HG03432 (cell line): Measurements from ENCODE around the gene LCN1.
"Not testable (repeated sequence)": the region's sequence is repeated elsewhere in the genome, so short reads cannot be mapped to it uniquely, and the experiment has no call there.

Experiments used
- ATAC-seq: cut with Tn5 transposase; IDR thresholded peaks from one replicate; pipeline ENCODE4 v1.9.1; 2021; ENCODE audit warnings: mild to moderate bottlenecking, moderate library complexity; ENCODE audit not compliant: unreplicated experiment

LCN1 gene

GRCh38 chr9:135545646-135546176 lies 24.5 kb downstream of the LCN1 start, which contains the start of gene OBP2A:
Gene OBP2A (plus strand): TSS chr9:135546126. CDS start chr9:135546181, 55 bp downstream.
- ATAC-seq, result not testable (repeated sequence)

- not testable (repeated sequence) for ATAC-seq
Observed at GRCh38 chr9:135546792-135547617, 25.8 kb downstream of the LCN1 start.

- ATAC-seq, result no peak
Observed at GRCh38 chr9:135547756-135548736, 26.8 kb downstream of the LCN1 start.

GRCh38 chr9:135549478-135550343 lies 28.5 kb downstream of the LCN1 start:
- ATAC-seq, result not testable (repeated sequence)

- ATAC-seq, result no peak
Observed at GRCh38 chr9:135550344-135550918, 29.2 kb downstream of the LCN1 start.

DNA sequence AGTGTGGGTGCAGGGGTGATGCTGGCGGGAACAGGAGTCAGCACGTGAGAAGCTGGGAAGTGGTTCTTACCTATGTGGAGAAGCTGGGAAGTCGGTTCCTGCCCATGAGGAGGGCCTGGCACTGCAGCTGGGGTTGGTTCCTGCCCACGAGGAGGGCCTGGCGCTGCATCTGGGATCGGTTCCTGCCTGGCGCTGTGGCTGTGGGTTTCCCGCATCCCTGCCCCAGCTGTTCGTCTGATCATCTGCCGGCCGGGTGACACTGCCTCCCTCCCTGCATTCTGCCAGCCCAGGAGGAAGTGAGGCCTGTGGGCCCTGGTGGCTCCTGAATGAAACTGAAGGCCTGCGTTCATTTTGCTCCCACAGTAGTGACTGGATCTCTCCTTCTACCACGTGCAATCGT lies 29.8 kb downstream of the LCN1 start:
- no peak for ATAC-seq

- no peak for ATAC-seq
Observed at GRCh38 chr9:135551456-135551855, 30.2 kb downstream of the LCN1 start.

GRCh38 chr9:135552021-135552697 lies 30.9 kb downstream of the LCN1 start:
- no peak for ATAC-seq

DNA sequence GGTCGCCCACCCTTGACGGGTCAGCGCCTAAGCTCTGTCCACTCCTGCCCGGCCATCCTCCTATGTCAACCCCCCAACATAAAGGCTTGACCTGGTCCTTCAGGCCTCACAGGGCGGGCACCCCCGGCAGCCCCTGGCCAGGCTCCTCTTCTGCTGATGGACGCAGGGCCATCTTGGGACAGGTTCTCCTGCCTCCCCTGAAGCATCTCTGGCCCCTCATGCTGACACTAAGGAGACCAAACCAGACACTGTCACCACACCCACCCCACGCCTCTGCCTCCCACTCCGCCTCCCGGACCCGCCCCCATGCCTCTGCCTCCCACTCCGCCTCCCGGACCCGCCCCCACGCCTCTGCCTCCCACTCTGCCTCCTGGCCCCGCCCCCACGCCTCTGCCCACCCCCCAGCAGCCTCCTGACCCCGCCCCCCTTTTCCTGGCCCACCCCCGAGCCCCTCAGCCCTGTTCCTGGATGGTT lies 31.5 kb downstream of the LCN1 start:
- no peak for ATAC-seq

GRCh38 chr9:135554718-135555117 lies 33.5 kb downstream of the LCN1 start:
- ATAC-seq, result no peak

DNA sequence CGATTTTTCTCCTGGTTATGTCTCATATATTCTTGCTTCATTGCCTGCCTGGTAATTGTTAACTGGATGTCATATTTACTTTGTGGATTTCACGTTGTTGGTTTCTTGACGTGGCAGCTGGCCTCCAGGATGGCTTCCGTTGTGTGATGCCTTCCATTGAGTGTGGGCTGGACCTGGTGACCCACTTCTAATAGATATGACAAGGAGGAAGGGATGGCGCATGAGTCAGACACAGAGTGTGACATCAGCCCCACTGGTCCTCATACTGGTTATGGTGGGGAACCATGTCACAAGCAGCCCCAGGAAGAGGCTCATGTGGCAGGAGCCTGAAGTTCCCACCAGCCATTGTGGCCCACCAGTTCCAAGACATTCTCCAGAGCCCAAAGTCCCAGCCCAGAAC lies 34.0 kb downstream of the LCN1 start:
- ATAC-seq, result no peak

DNA sequence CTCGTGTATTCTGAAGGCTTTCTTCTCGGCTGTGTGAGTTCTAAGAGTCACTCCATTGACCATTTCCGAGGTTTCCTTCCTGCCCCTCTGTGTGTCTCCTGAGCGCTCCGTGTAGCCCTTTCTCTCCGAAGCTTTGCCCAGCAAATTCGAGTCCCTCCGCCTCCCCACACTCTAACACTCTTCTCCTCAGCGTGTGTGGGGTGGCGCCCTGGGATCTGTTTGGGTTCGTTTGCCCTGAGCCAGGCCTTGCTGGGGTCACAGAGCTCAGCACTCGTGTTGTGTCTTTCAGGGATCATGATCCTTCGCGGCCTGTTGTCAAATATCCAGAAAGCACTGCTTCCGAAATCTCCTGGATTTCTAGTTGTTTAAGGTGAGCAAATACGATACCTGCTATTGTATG lies 34.7 kb downstream of the LCN1 start:
- no peak for ATAC-seq

- ATAC-seq, result no peak
Observed at GRCh38 chr9:135559606-135560005, 38.4 kb downstream of the LCN1 start.

- ATAC-seq, result no peak
Observed at GRCh38 chr9:135561391-135562234, 40.4 kb downstream of the LCN1 start, which contains the start of gene PAEP. Gene PAEP (plus strand): TSS chr9:135561756.

- no peak for ATAC-seq
Observed at GRCh38 chr9:135562235-135562745, 41.0 kb downstream of the LCN1 start.

- ATAC-seq, result no peak
Observed at GRCh38 chr9:135563039-135563476, 41.8 kb downstream of the LCN1 start.

GRCh38 chr9:135563858-135564257 lies 42.6 kb downstream of the LCN1 start:
- no peak for ATAC-seq

- ATAC-seq, result no peak
Observed at GRCh38 chr9:135565141-135565628, 43.9 kb downstream of the LCN1 start.
